Measurements from ENCODE around the gene ERBB2. TPM values are rescaled to one million over a fixed set of nuclear protein-coding genes. Genes with fewer than 3 reads are reported as not detected.
"Not testable (repeated sequence)": the region's sequence is repeated elsewhere in the genome, so short reads cannot be mapped to it uniquely, and the experiment has no call there.

Gene ERBB2
- total RNA-seq, 2 experiments from 2014 or later = 3.5 to 4.7 TPM

DNA sequence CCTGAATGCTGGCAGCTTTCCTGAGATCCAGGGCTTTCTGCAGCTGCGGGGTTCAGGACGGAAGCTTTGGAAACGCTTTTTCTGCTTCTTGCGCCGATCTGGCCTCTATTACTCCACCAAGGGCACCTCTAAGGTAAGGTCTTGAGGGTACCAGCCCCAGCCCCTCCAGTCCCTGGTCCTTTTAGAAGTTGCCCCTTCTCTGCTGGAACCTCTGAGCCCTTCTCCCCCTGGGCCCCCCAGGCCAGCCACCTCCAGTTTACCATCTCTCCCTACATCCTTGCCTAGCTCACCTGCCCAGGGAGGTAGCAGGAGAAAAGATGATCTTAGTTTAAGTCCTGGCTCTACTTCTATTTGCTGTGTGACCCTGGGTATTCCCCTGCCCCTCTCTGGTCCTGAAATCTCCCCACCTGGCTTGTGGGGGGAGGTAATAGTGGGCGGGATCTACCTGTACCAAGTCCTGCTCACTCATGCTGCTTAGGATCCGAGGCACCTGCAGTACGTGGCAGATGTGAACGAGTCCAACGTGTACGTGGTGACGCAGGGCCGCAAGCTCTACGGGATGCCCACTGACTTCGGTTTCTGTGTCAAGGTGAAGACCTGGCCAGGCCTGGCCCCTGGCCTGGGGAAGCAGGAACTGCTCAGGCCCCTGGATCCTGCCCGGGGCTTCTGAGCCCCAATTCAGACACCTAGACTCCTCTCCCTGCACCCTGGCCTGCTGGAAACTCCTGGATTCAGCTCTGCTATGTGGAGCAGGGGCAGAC lies 44.4 kb downstream of the ERBB2 start:
- Mint-ChIP-seq H3K4me1 (peaks cover 7% of the 10 kb centered on the region), H3K27ac (no peak overlapping the region), H3K36me3 (no peaks in the 10 kb centered on the region), H3K27me3 (peaks cover 6% of the 10 kb centered on the region), H3K4me3 (no peak overlapping the region), H3K9me3 (ENCODE audit: low read depth) (no peaks in the 10 kb centered on the region)
- ATAC-seq (no peak), DNase-seq (no peak)
- CTCF ChIA-PET = interaction anchor here (0.6 to 2.1 kb wide), 4 partner anchors 9 to 170 kb away, joined by 3 to 11 read pairs (median 3); partner anchors contain the start of gene MIEN1

DNA sequence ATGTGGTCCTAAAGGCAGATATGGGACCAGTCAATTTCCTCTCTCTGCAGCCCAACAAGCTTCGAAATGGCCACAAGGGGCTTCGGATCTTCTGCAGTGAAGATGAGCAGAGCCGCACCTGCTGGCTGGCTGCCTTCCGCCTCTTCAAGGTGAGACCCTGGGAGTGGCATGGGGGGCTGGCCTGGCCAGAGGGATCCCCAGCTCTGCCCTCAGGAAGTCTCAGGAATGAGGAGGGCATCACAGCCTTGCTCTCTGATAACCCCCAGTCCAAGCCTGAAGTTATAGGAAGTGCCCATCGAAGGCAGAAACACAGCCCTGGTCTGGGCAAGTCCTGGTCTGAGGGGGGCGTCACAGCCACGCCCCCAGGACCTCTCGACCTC lies 45.0 kb downstream of the ERBB2 start:
- DNase-seq (no peak), ATAC-seq (no peak)
- Mint-ChIP-seq H3K4me3 (no peak overlapping the region), H3K4me1 (peaks cover 5% of the 10 kb centered on the region), H3K27ac (no peak overlapping the region), H3K9me3 (ENCODE audit: low read depth) (no peaks in the 10 kb centered on the region), H3K36me3 (no peaks in the 10 kb centered on the region), H3K27me3 (peaks cover 6% of the 10 kb centered on the region)
- CTCF ChIA-PET = interaction anchor here (0.9 to 2.1 kb wide), 3 partner anchors 9 to 123 kb away, joined by 3 to 11 read pairs (median 3); partner anchors contain the start of gene MIEN1

GRCh38 chr17:39745335-39746144 lies 45.7 kb downstream of the ERBB2 start:
- no peak for ATAC-seq
- H3K4me3 Mint-ChIP-seq = no peak overlapping the region

GRCh38 chr17:39746145-39746461 lies 46.2 kb downstream of the ERBB2 start:
- no peak overlapping the region for H3K27ac Mint-ChIP-seq
- H3K27me3 Mint-ChIP-seq = peaks cover 4% of the 10 kb centered on the region
- no peaks in the 10 kb centered on the region for H3K9me3 Mint-ChIP-seq (ENCODE audit: low read depth)
- no peak overlapping the region for H3K4me3 Mint-ChIP-seq
- CTCF ChIA-PET = no interaction called here
- DNase-seq (no peak), ATAC-seq (no peak)
- H3K4me1 Mint-ChIP-seq = no peaks in the 10 kb centered on the region
- H3K36me3 Mint-ChIP-seq = no peaks in the 10 kb centered on the region

More at GRCh38 chr17:39745335-39746144, 45.7 kb downstream of the ERBB2 start:
- Mint-ChIP-seq H3K4me1 (peaks cover 1% of the 10 kb centered on the region), H3K9me3 (ENCODE audit: low read depth) (no peaks in the 10 kb centered on the region), H3K27me3 (peaks cover 4% of the 10 kb centered on the region), H3K27ac (no peak overlapping the region), H3K36me3 (no peaks in the 10 kb centered on the region)
- CTCF ChIA-PET = interaction anchor here (1.5 to 2.1 kb wide), 2 partner anchors 15 to 124 kb away, joined by 3 to 11 read pairs; partner anchors contain the start of gene MIEN1
- DNase-seq = no peak

- no peaks in the 10 kb centered on the region for H3K36me3 Mint-ChIP-seq
- ATAC-seq (no peak), DNase-seq (no peak)
- CTCF ChIA-PET = interaction anchor here (1.2 to 2.7 kb wide), 3 partner anchors 17 to 124 kb away, joined by 3 to 14 read pairs (median 5); partner anchors contain the start of gene MIEN1
- no peak overlapping the region for H3K27ac Mint-ChIP-seq
- no peaks in the 10 kb centered on the region for H3K9me3 Mint-ChIP-seq (ENCODE audit: low read depth)
- peaks cover 10% of the 10 kb centered on the region for H3K4me1 Mint-ChIP-seq
- peaks cover 4% of the 10 kb centered on the region for H3K27me3 Mint-ChIP-seq
- H3K4me3 Mint-ChIP-seq = no peak overlapping the region
Measured at GRCh38 chr17:39747745-39748144, 47.9 kb downstream of the ERBB2 start.

DNA sequence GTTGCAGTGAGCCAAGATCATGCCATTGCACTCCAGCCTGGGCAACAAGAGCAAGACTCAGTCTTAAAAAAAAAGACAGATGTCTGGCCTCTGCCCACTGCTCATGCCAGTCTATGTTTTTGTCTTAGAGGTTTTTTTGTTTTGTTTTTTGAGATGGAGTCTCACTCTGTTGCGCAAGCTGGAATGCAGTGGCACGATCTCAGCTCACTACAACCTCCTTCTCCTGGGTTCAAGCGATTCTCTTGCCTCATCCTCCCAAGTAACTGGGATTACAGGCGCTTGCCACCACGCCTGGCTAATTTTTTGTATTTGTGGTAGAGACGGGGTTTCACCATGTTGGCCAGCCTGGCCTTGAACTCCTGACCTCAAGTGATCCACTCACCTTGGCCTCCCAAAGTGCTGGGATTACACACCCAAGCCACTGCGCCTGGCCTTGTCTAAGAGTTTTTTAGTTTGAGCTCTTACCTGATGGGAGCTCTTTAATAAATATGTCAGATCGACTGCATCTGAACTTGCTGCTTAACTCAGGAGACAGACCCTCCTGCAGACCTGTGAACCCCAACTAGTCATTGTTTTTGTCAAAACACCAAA lies 48.7 kb downstream of the ERBB2 start:
- H3K4me1 Mint-ChIP-seq = peaks cover 18% of the 10 kb centered on the region
- not testable (repeated sequence) for H3K27ac Mint-ChIP-seq; H3K36me3 Mint-ChIP-seq; DNase-seq; ATAC-seq; H3K9me3 Mint-ChIP-seq (ENCODE audit: low read depth); H3K4me3 Mint-ChIP-seq; H3K27me3 Mint-ChIP-seq
- CTCF ChIA-PET = interaction anchor here (0.8 to 2.7 kb wide), 4 partner anchors 18 to 125 kb away, joined by 3 to 14 read pairs (median 4); partner anchors contain the start of gene MIEN1

GRCh38 chr17:39750131-39751015 lies 50.5 kb downstream of the ERBB2 start:
- Mint-ChIP-seq H3K27me3 (no peaks in the 10 kb centered on the region), H3K4me1 (peaks cover 22% of the 10 kb centered on the region), H3K4me3 (no peak overlapping the region), H3K36me3 (no peaks in the 10 kb centered on the region), H3K27ac (no peak overlapping the region), H3K9me3 (ENCODE audit: low read depth) (no peaks in the 10 kb centered on the region)
- no peak for ATAC-seq
- CTCF ChIA-PET = interaction anchor here (1.3 to 1.5 kb wide), 2 partner anchors 15 to 129 kb away, joined by 4 to 6 read pairs; no protein-coding TSS in a partner anchor
- DNase-seq = no peak

DNA sequence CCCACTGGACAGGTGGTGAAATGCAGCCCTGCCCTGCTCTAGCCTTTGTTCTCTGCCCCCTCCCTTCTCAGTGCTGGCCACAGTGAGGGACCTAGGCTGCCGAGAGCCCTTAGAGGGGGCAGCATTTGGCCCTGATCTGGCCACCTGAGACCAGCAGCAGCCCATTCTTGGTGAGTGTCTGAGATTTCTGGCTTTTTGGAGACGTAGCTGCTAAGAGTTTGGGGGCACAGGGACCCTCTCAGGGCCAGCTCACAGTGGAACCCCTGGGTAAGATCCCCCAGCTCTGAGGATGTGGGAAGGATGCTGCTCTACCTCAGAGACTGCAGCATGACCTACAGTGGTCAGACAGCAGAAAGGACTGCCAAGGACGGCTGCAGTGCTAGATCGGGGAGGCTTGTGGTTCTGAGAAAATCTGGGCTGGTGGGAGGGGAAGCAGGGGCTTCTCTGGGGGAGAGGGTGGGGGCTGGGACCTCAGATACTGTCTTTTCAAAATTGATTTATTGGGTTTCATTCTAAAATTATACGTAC lies 51.2 kb downstream of the ERBB2 start:
- ATAC-seq (no peak), DNase-seq (no peak)
- Mint-ChIP-seq H3K36me3 (no peaks in the 10 kb centered on the region), H3K4me3 (no peak overlapping the region), H3K27me3 (no peaks in the 10 kb centered on the region), H3K4me1 (peaks cover 30% of the 10 kb centered on the region), H3K27ac (no peak overlapping the region), H3K9me3 (ENCODE audit: low read depth) (no peaks in the 10 kb centered on the region)
- CTCF ChIA-PET = interaction anchor here (1.3 to 1.4 kb wide), 2 partner anchors 79 to 130 kb away, joined by 3 to 6 read pairs; no protein-coding TSS in a partner anchor

GRCh38 chr17:39751637-39752036 lies 51.8 kb downstream of the ERBB2 start:
- Mint-ChIP-seq H3K36me3 (no peaks in the 10 kb centered on the region), H3K4me1 (peaks cover 35% of the 10 kb centered on the region), H3K4me3 (no peak overlapping the region), H3K9me3 (ENCODE audit: low read depth) (no peaks in the 10 kb centered on the region), H3K27ac (no peak overlapping the region), H3K27me3 (no peaks in the 10 kb centered on the region)
- CTCF ChIA-PET = interaction anchor here (1.3 to 2.7 kb wide), 4 partner anchors 22 to 130 kb away, joined by 3 to 36 read pairs (median 12); partner anchors contain the start of gene MIEN1
- ATAC-seq = no peak
- DNase-seq = no peak

DNA sequence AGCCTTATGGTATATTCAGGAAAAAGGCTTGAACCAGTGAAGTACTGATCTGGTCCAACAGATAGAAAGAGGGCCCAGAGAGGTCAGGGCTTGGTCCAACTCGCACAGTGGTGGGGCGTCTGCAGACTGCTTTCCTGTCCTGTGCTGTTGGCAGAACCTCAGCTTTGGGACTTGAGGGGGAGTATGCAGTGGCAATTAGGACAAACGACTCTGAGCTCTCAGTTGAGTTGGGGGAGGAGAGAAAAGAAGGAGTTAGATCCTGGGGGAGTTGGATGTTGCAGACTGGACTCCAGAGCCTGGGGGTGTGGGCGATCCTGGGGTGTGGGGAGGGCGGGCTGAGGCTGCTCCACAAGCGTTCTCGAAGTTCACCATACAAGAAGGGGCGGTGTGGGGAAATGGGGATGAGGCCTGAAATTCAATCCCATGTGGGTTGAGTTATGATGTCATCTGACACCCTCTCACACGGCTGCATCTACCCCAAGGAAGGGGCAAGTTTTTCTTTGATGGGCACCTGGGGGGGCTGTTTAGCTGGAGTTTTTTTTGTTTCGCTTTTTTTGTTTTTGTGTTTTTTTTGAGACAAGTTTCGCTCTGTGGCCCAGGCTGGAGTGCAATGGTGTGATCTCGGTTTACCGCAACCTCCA lies 52.5 kb downstream of the ERBB2 start:
- Mint-ChIP-seq H3K36me3 (no peaks in the 10 kb centered on the region), H3K9me3 (ENCODE audit: low read depth) (no peaks in the 10 kb centered on the region), H3K4me3 (peak overlapping the region; percentile 21), H3K27ac (peak overlapping the region; percentile 91), H3K4me1 (peaks cover 42% of the 10 kb centered on the region), H3K27me3 (no peaks in the 10 kb centered on the region)
- DNase-seq = no peak
- no peak for ATAC-seq
- CTCF ChIA-PET = interaction anchor here (0.9 to 3.2 kb wide), 11 partner anchors 18 to 227 kb away, joined by 3 to 36 read pairs (median 4); partner anchors contain the start of gene MIEN1

DNA sequence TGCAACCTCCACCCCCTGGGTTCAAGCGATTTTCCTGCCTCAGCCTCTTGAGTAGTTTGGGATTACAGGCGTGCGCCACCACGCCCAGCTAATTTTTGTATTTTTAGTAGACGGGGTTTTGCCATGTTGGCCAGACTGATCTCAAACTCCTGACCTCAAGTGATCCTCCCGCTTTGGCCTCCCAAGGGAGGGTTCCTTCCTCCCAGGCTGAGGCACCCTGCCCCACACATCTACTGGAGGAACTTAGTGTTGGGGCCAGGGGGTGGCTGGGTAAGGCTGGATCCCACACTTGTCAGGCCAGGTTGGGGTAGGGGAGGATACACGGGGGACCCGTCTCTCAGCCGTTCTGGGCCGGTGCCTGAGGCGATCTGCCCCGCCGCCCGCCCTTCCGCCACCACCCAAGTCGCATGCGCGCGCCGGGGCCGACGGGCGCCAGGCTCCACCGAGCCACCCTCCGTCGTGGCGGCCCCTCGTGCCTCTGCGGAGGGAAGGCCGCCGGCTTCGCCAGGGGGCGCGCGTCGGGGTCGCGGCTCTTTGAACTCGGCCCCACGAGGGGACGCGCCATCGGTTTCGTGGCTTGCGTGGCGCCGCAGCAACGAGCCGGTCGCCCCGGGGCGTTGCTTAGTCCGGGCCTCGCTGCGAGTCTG lies 53.8 kb downstream of the ERBB2 start:
- peak overlapping the region; percentile 78 for H3K4me3 Mint-ChIP-seq
- peak; percentile 23 for ATAC-seq
- peaks cover 55% of the 10 kb centered on the region for H3K4me1 Mint-ChIP-seq
- H3K36me3 Mint-ChIP-seq = no peaks in the 10 kb centered on the region
- H3K27ac Mint-ChIP-seq = peak overlapping the region; percentile 91
- no peaks in the 10 kb centered on the region for H3K9me3 Mint-ChIP-seq (ENCODE audit: low read depth)
- CTCF ChIA-PET = interaction anchor here (0.7 to 4.1 kb wide), 18 partner anchors 9 to 162 kb away, joined by 3 to 36 read pairs (median 4); partner anchors contain the start of genes MIEN1 and PPP1R1B
- H3K27me3 Mint-ChIP-seq = no peaks in the 10 kb centered on the region
- DNase-seq = no peak
